Stimulated activated effector memory CD8-positive, alpha-beta T cell treated with anti-CD3 and anti-CD28 coated beads, Interleukin-12 subunit alpha, Interleukin-12 subunit beta, amount 100 ng/mL, for 72 hours (primary cell): ENCODE measurements around the gene SP110.
A peak's percentile ranks its signal among the peaks of the same experiment; 100 is the strongest.
"Not testable (repeated sequence)": the region's sequence is repeated elsewhere in the genome, so short reads cannot be mapped to it uniquely, and the experiment has no call there.

Experiments
- ATAC-seq: fragments of 150-1000 bp; cut with Tn5 transposase; 2 replicates; pipeline ENCODE4 v1.10.0; 2021
- DNase-seq, 2 donors: peaks; one replicate each; pipeline ENCODE4 v3.0.0; 2021 to 2022; ENCODE audit warnings: low spot score in 2 of 2
- H3K27ac Mint-ChIP-seq: one replicate; pipeline ENCODE4 v1.8.0; 2022; ENCODE audit warnings: mild to moderate bottlenecking, mixed read lengths
- H3K36me3 Mint-ChIP-seq: one replicate; pipeline ENCODE4 v1.8.0; 2022; ENCODE audit warnings: mild to moderate bottlenecking, mixed read lengths
- H3K4me1 Mint-ChIP-seq: one replicate; pipeline ENCODE4 v1.8.0; 2022; ENCODE audit warnings: mixed read lengths
- H3K4me3 Mint-ChIP-seq: one replicate; pipeline ENCODE4 v1.8.0; 2022; ENCODE audit warnings: mild to moderate bottlenecking, mixed read lengths
- H3K9me3 Mint-ChIP-seq: one replicate; pipeline ENCODE4 v1.8.0; 2022; ENCODE audit warnings: mixed read lengths

Gene SP110

DNA sequence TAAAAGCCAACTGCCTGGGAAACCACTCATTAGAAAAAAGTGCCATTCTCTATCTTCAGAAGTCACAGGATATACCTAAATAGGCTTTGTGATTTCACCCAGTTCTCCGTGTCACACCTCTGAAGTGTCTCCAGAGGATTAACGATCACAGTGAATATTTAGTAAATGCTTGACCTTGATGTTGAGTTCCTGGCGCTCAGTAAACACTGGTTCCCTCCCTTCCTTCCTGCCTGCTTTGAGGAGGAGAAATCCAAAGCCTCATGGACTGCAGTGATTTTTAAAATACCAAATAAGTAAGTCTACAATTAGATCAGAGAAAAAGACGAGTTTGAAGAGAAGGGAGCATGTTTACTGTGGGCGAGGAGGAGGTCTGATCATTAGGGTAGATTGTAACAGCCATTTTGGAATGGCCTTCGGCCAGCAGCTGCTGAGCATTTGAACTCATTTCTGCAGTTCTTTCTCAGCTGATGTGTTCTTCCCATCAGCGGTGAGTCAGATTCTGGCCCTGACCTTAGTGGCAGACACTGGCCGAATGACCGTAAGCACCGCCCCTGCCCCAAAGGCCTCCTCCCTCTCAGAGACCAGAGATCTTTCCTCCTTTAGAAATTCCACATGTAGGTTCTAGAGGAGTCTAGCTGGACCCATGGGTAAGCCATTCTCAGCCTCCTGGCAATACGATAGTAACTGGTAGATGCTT lies 89.0 kb downstream of the SP110 start:
- H3K36me3 Mint-ChIP-seq: no peaks in the 10 kb centered on the region
- DNase-seq (no peak), ATAC-seq (no peak)
- no peak overlapping the region for H3K27ac Mint-ChIP-seq
- H3K9me3 Mint-ChIP-seq: peaks cover 3% of the 10 kb centered on the region
- H3K4me3 Mint-ChIP-seq: no peak overlapping the region
- H3K4me1 Mint-ChIP-seq: no peaks in the 10 kb centered on the region

DNA sequence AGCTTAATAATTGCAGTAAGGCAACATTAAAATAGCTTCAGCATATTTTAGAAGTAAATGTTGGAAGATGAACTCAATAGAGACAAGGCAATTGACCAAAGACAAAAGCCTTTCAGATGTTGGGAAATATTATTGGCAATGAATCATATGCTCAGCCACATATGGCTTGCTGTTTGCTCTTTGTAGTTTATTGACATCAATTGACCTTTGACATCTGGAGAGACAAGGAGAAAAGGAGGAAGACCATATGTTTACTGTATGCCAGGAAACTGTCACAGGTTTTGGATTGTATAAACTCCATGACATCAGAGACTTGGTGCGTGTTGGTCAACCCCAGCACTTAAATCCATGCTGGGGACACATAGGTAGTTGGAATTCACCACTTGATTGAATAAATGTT lies 90.4 kb downstream of the SP110 start:
- Mint-ChIP-seq H3K36me3 (no peaks in the 10 kb centered on the region), H3K9me3 (peaks cover 3% of the 10 kb centered on the region), H3K4me3 (no peak overlapping the region), H3K4me1 (peaks cover 12% of the 10 kb centered on the region), H3K27ac (no peak overlapping the region)
- DNase-seq (no peak), ATAC-seq (no peak)

DNA sequence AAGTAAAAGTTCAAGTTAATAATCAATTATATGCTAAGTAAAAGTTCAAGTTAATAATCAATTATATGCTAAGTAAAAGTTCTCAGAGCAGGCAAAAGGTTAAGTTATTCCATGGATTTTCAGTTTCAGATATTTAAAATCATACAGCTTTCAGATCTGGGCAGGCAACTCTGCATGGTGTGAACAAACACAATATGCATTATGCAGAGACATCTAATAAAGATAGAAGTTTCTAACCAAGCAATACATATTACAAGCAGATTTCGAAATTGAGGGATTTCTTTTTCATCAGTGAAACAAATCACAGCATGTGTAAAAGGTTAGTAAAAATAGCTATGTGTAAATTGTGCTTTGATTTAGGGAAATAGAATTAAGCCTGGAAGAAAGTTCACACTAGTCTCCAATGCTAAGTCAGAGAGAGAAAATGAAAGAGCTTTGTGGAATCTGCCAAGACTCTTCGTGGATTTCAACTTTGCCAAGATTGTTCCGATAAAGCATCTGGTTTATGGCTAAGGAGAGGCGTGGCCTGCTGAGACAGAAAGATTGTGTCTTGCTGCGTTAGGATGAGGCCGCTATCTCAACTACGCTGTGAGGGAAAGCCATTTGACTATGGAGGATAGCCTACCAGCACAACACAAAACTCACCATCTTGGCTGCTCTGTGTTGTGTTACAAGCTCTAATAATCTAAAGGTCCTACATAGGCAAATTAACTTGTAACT lies 91.0 kb downstream of the SP110 start:
- ATAC-seq (no peak), DNase-seq (no peak)
- Mint-ChIP-seq H3K36me3 (no peaks in the 10 kb centered on the region), H3K4me1 (peaks cover 12% of the 10 kb centered on the region), H3K27ac (no peak overlapping the region), H3K9me3 (peaks cover 3% of the 10 kb centered on the region), H3K4me3 (no peak overlapping the region)

DNA sequence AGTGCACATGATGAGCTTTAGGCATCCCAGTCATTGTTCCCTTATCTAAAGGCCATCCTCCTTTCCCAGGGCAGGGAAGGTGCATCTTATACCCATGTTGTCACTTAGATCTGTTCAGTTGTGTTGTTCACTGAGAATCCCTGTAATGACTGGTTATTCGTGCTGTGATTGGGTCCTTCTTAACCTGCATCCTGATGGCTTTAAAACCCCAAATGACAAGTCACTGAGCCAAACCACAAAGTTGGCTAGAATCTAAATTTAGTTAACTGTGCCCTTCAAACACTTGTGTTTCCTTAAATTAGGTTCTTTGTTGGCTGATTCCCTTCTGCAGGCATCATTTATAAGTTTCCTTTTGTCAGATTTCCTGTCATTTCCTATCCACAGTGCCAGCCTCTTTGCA lies 92.6 kb downstream of the SP110 start:
- no peak for DNase-seq
- H3K4me1 Mint-ChIP-seq: peaks cover 12% of the 10 kb centered on the region
- H3K9me3 Mint-ChIP-seq: no peaks in the 10 kb centered on the region
- no peak overlapping the region for H3K27ac Mint-ChIP-seq
- ATAC-seq: no peak
- H3K4me3 Mint-ChIP-seq: no peak overlapping the region
- H3K36me3 Mint-ChIP-seq: no peaks in the 10 kb centered on the region

DNA sequence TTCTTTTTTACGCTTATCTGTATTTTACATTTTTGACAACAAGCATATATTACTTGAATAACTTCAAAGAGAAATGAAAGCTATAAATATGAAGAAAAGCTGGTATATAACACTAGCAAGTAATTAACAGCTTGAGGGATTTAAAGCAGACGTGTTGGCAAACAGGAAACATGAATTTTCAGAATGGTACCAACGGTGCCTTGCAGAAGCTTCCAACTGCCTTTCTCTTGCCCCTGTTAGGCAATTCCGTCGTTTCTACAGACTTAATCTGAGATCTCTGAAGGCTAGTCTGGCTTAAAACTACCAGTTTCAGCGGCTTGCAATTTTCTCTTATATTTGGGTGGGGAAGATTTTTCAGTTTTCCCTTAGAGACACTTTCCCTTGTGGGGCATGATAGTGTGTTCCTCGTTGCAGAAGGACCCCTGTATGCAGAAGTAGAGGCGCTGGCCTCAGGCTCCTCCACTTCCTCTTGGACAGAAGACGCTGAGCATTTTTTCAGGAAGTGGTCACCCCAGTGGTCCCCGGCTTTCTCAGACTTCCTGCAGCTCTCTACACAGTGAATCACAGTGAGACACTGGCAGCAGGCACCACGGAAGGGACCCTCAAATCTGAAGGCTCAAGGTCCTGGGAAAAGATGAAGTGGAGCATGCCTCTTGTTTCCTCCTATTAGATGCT lies 94.9 kb downstream of the SP110 start:
- H3K4me3 Mint-ChIP-seq: peak overlapping the region; percentile 38
- H3K27ac Mint-ChIP-seq: peak overlapping the region; percentile 48

DNA sequence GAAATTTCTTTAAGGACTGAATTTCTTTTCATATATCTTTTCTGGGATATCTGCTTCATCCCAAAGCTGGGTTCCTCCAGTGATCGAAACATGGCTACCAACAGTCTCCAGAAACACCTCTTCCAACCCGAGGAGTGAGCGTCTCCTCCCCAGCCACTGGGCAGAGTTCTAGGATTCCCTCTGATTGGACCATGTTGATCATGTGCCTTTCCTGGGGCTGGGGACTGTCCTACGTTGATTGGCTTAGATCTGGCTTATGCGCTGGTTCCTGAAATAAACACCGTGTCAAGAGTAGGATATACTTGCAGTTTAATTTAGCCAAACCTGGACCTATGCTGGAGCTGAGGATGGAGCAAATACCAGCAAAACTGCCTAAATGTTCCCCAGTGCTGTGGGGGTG lies 95.5 kb downstream of the SP110 start:
- H3K4me1 Mint-ChIP-seq: peaks cover 12% of the 10 kb centered on the region
- no peaks in the 10 kb centered on the region for H3K36me3 Mint-ChIP-seq
- DNase-seq: no peak
- peaks cover 3% of the 10 kb centered on the region for H3K9me3 Mint-ChIP-seq
- no peak for ATAC-seq
- no peak overlapping the region for H3K27ac Mint-ChIP-seq
- H3K4me3 Mint-ChIP-seq: no peak overlapping the region

More for the DNA sequence above, 94.9 kb downstream of the SP110 start:
- no peak for DNase-seq
- Mint-ChIP-seq H3K4me1 (peaks cover 12% of the 10 kb centered on the region), H3K36me3 (no peaks in the 10 kb centered on the region), H3K9me3 (peaks cover 3% of the 10 kb centered on the region)
- ATAC-seq: peak; percentile 78

DNA sequence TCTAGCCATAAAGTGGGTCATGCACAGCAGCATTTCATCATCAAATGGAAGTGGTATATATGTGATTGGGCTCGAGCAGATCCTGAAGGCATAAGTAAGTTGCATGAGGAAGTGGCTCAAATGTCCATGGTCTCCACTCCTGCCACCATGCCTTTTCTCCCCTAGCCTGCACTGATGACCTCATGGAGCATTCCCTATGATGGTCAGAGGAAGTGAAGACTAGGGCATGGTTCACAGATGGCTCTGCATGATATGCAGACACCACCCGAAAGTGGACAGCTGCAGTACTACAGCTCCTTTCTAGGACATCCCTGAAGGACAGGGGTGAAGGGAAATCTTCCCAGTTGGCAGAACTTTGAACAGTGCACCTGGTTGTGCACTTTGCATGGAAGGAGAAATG lies 99.4 kb downstream of the SP110 start:
- not testable (repeated sequence) for ATAC-seq, H3K27ac Mint-ChIP-seq, H3K4me3 Mint-ChIP-seq, H3K9me3 Mint-ChIP-seq, DNase-seq, H3K36me3 Mint-ChIP-seq, H3K4me1 Mint-ChIP-seq

DNA sequence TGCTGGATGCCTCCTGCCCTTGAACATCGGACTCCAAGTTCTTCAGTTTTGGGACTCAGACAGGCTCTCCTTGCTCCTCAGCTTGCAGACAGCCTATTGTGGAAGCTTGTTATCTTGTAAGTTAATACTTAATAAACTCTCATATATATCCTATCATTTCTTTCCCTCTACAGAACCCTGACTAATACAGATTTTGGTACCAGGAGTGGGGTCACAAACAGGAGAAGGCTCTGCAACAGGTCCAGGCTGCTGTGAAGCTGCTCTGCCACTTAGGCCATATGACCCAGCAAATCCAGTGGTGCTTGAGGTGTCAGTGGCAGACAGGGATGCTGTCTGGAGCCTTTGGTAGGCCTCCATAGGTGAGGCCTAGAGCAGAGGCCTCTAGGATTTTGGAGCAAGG lies 100.0 kb downstream of the SP110 start:
- H3K4me1 Mint-ChIP-seq, H3K36me3 Mint-ChIP-seq, H3K9me3 Mint-ChIP-seq, DNase-seq, ATAC-seq, H3K4me3 Mint-ChIP-seq, H3K27ac Mint-ChIP-seq: not testable (repeated sequence)
